ENCODE measurements around the gene JKAMP. TPM values are rescaled to one million over a fixed set of nuclear protein-coding genes. Genes with fewer than 3 reads are reported as not detected.

The JKAMP gene
- total RNA-seq = 92.6 and 123 TPM in 2 replicates

GRCh38 chr14:59483819-59484638, at the start of gene JKAMP, which contains the start of gene L3HYPDH:
JKAMP (plus strand) TSS chr14:59484517; CDS start chr14:59484590, 73 bp downstream.
L3HYPDH (minus strand) TSS chr14:59484408; CDS start chr14:59484316, 92 bp downstream.

GRCh38 chr14:59465316-59466135, 18.8 kb upstream of the JKAMP start, which contains the start of gene GPR135:
GPR135 (minus strand) TSS chr14:59465380; CDS start chr14:59465226, 154 bp downstream.

Other genes with a start within 250 kb of the JKAMP start
- gene GPR135, start 19.1 kb upstream of the JKAMP start, total RNA-seq = 2.2 and 3.0 TPM in 2 replicates
- gene L3HYPDH, start 109 bp upstream of the JKAMP start, total RNA-seq = 43.9 and 60.9 TPM in 2 replicates
- not detected in 2 replicates for gene CCDC175, start 92.3 kb downstream of the JKAMP start, total RNA-seq

Data from uterine smooth muscle cell (primary cell).